ENCODE data around the gene ERICH6B. TPM values are rescaled to one million over a fixed set of nuclear protein-coding genes. Genes with fewer than 3 reads are reported as not detected.

ERICH6B gene
- total RNA-seq, 1 experiment from 2014 or later: not detected

DNA sequence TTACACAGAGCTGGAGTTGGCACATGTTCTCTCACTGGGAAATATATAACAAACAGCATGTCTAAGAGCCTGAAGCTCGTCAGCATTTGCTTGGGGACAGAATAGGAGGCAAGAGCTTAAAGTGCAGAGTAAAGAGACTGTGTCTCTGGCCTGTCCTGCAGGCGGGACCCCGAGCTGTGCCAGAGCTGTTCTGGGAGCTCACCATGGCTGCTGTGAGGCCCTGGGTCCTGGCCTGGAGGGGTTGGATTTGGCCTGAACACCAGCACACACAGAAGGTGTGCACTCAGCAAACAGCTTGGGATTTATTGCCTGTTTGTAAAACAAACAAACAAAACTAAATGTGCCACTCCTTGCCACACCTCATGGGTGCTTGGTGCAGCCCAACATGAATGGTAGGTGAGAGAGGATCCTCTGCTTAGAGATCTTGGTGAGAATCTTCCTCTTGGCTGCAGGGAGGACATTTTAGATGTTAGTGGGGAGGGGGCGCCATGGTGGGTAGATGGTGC is 60.9 kb downstream of the ERICH6B start:
- POLR2A ChIA-PET (ENCODE audit: unreplicated experiment): no interaction called here
- peaks cover 39% of the 10 kb centered on the region for H3K27me3 ChIP-seq (ENCODE audit: insufficient read depth, low read depth)
- BruUV-seq (replicated peaks): no TSS peak

DNA sequence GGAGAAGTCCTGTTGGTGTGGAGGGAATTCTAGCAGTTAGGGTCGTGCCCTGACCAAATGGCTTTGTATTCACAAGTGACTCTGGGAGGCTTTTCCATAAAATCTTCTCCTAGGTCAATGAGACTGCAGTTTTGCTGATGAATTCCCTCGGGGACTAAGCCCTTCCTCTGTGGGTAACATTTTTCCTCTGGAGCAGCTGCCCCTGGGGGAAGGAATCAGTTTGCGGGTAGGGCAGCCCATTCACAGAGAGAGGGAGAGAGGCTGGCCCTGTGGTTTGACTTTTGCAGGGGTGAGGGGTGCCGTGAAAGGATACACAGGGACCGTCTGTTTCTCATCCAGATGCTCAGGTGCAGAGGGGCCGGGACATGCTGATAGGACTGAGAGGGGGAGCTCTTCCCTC is 67.3 kb downstream of the ERICH6B start:
- Histone ChIP-seq H3K36me3 (ENCODE audit: low read depth) (no peaks in the 10 kb centered on the region), H3K9me3 (ENCODE audit: insufficient read depth, low read depth) (no peaks in the 10 kb centered on the region), H3K9me2 (ENCODE audit: insufficient read depth) (no peaks in the 10 kb centered on the region), H2AFZ (no peak overlapping the region), H3F3A (ENCODE audit: insufficient read depth, low read depth) (no peaks in the 10 kb centered on the region), H4K20me1 (ENCODE audit: insufficient read depth) (no peaks in the 10 kb centered on the region), H3K4me3 (no peak overlapping the region), H3K4me1 (replicated peaks; ENCODE audit: insufficient read depth) (no peaks in the 10 kb centered on the region), H3K79me2 (ENCODE audit: low read depth) (no peaks in the 10 kb centered on the region), H3K27me3 (ENCODE audit: insufficient read depth, low read depth) (peaks cover 47% of the 10 kb centered on the region; the same call in 1 of the 2 replicates), H3K27ac (no peak overlapping the region), H3K4me2 (no peak overlapping the region)
- BruUV-seq (replicated peaks): no TSS peak
- POLR2A ChIA-PET (ENCODE audit: unreplicated experiment): no interaction called here
- intact Hi-C loops (cut with micrococcal nuclease; ENCODE audit: unreplicated experiment): no loop called here
- no peak for DNase-seq
- CTCF ChIA-PET: no interaction called here
- TF ChIP-seq, protein P1, sequence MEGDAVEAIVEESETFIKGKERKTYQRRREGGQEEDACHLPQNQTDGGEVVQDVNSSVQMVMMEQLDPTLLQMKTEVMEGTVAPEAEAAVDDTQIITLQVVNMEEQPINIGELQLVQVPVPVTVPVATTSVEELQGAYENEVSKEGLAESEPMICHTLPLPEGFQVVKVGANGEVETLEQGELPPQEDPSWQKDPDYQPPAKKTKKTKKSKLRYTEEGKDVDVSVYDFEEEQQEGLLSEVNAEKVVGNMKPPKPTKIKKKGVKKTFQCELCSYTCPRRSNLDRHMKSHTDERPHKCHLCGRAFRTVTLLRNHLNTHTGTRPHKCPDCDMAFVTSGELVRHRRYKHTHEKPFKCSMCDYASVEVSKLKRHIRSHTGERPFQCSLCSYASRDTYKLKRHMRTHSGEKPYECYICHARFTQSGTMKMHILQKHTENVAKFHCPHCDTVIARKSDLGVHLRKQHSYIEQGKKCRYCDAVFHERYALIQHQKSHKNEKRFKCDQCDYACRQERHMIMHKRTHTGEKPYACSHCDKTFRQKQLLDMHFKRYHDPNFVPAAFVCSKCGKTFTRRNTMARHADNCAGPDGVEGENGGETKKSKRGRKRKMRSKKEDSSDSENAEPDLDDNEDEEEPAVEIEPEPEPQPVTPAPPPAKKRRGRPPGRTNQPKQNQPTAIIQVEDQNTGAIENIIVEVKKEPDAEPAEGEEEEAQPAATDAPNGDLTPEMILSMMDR (conservative IDR thresholded peaks at IDR 0.05): no peak
- no peak for TF ChIP-seq EZH2 (IDR thresholded peaks at IDR 0.05; ENCODE audit: low read depth)

More for the DNA sequence above, 60.9 kb downstream of the ERICH6B start:
- Histone ChIP-seq H2AFZ (no peak overlapping the region), H3K27ac (no peak overlapping the region), H3K9me2 (ENCODE audit: insufficient read depth) (no peaks in the 10 kb centered on the region), H3K4me3 (no peak overlapping the region), H3K4me1 (replicated peaks; ENCODE audit: insufficient read depth) (no peaks in the 10 kb centered on the region), H3F3A (ENCODE audit: insufficient read depth, low read depth) (no peaks in the 10 kb centered on the region), H4K20me1 (ENCODE audit: insufficient read depth) (no peaks in the 10 kb centered on the region), H3K79me2 (ENCODE audit: low read depth) (no peaks in the 10 kb centered on the region), H3K4me2 (no peak overlapping the region), H3K36me3 (ENCODE audit: low read depth) (no peaks in the 10 kb centered on the region), H3K9me3 (ENCODE audit: insufficient read depth, low read depth) (no peaks in the 10 kb centered on the region)
- intact Hi-C loops (cut with micrococcal nuclease; ENCODE audit: unreplicated experiment): no loop called here
- no peak for TF ChIP-seq EZH2 (IDR thresholded peaks at IDR 0.05; ENCODE audit: low read depth)
- TF ChIP-seq, protein P1 (conservative IDR thresholded peaks at IDR 0.05): no peak
- CTCF ChIA-PET: no interaction called here
- DNase-seq: no peak

DNA sequence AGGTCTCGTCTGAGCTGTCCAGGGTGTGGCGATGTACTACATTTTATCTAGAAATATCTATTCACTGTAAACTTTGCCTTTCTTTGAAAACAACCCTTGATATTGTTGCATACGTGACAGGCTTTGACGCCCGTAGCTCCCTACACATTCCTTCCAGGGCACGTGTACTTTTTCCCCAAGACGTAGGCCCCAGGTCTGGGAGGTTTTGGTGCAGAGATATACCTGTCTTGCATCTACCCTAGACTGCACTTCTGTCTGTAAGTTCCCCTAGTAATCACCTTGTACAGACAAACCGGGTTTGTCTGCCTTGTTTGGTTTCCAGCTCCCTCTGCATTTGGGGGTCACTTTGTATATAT is 69.2 kb downstream of the ERICH6B start:
- Histone ChIP-seq H3F3A (ENCODE audit: insufficient read depth, low read depth) (no peaks in the 10 kb centered on the region), H3K27me3 (ENCODE audit: insufficient read depth, low read depth) (peaks cover 42% of the 10 kb centered on the region; the same call in 1 of the 2 replicates), H2AFZ (no peak overlapping the region), H3K4me1 (replicated peaks; ENCODE audit: insufficient read depth) (no peaks in the 10 kb centered on the region), H3K79me2 (ENCODE audit: low read depth) (no peaks in the 10 kb centered on the region), H3K4me2 (no peak overlapping the region), H3K4me3 (no peak overlapping the region), H3K27ac (no peak overlapping the region), H3K36me3 (ENCODE audit: low read depth) (no peaks in the 10 kb centered on the region), H3K9me3 (ENCODE audit: insufficient read depth, low read depth) (no peaks in the 10 kb centered on the region), H3K9me2 (ENCODE audit: insufficient read depth) (no peaks in the 10 kb centered on the region), H4K20me1 (ENCODE audit: insufficient read depth) (no peaks in the 10 kb centered on the region)
- TF ChIP-seq, protein P1 (conservative IDR thresholded peaks at IDR 0.05): no peak
- TF ChIP-seq EZH2 (IDR thresholded peaks at IDR 0.05; ENCODE audit: low read depth): no peak
- CTCF ChIA-PET: no interaction called here
- no TSS peak for BruUV-seq (replicated peaks)
- no peak for DNase-seq
- POLR2A ChIA-PET (ENCODE audit: unreplicated experiment): interaction anchor here (0.6 kb wide), 1 partner anchor 18 kb away, joined by 4 read pairs; no protein-coding TSS in a partner anchor
- intact Hi-C loops (cut with micrococcal nuclease; ENCODE audit: unreplicated experiment): no loop called here

Data from PC-9 (cell line).